ENCODE data around the gene NRG3. TPM values are rescaled to one million over a fixed set of nuclear protein-coding genes. Genes with fewer than 3 reads are reported as not detected.

The NRG3 gene
- total RNA-seq, 1 experiment from 2014 or later: not detected

GRCh38 chr10:83017076-83017867, 1142.3 kb downstream of the NRG3 start:
- intact Hi-C loops (cut with micrococcal nuclease): no loop called here
- H3K27ac ChIP-seq (ENCODE audit: low read depth, low read length): no peak overlapping the region
- H4K20me1 ChIP-seq (ENCODE audit: insufficient read depth): no peaks in the 10 kb centered on the region
- H3K4me1 ChIP-seq (ENCODE audit: control insufficient read depth in 1 of 2, insufficient read depth in 2 of 2, low read length in 2 of 2): no peaks in the 10 kb centered on the region
- BruUV-seq (replicated peaks): no TSS peak
- no peaks in the 10 kb centered on the region for H3K27me3 ChIP-seq (ENCODE audit: insufficient read depth, low read length)
- no peaks in the 10 kb centered on the region for H3K36me3 ChIP-seq (ENCODE audit: control insufficient read depth in 1 of 2, insufficient read depth in 2 of 2, low read length in 2 of 2)
- no peaks in the 10 kb centered on the region for H3K79me2 ChIP-seq (ENCODE audit: insufficient read depth, low read length)
- H3K4me2 ChIP-seq (ENCODE audit: low read length): no peak overlapping the region
- no peak overlapping the region for H3K9ac ChIP-seq (ENCODE audit: low read length)
- TF ChIP-seq FOSL1 (IDR thresholded peaks at IDR 0.05; ENCODE audit: low read depth): no peak
- no peak for TF ChIP-seq POLR2A (IDR thresholded peaks at IDR 0.05; ENCODE audit: borderline replicate concordance, extremely low read depth, insufficient read depth, insufficient read length)
- no peak overlapping the region for H3K4me3 ChIP-seq (replicated peaks in 1 of 2; ENCODE audit: low read depth in 1 of 2, low read length in 2 of 2)
- H3K9me3 ChIP-seq (ENCODE audit: control insufficient read depth in 1 of 2, insufficient read depth in 1 of 2, low read depth in 1 of 2, low read length in 2 of 2): peaks cover 2 to 7% of the 10 kb centered on the region in 2 experiments; a peak in 3 of 4 replicates
- ATAC-seq: no peak
- H3K9me2 ChIP-seq (ENCODE audit: insufficient read depth): no peaks in the 10 kb centered on the region
- POLR2A ChIA-PET: no interaction called here
- CTCF ChIA-PET: no interaction called here
- RAD21 ChIA-PET (ENCODE audit: low non-redundant PET in 1 of 2, low total read pairs in 2 of 2, uncharacterized antibody in 2 of 2, unreplicated experiment in 2 of 2): no interaction called here
- no peak for DNase-seq (ENCODE audit: low read depth, low spot score)
- no peak overlapping the region for H2AFZ ChIP-seq (ENCODE audit: low read depth, low read length, poor library complexity, severe bottlenecking)

DNA sequence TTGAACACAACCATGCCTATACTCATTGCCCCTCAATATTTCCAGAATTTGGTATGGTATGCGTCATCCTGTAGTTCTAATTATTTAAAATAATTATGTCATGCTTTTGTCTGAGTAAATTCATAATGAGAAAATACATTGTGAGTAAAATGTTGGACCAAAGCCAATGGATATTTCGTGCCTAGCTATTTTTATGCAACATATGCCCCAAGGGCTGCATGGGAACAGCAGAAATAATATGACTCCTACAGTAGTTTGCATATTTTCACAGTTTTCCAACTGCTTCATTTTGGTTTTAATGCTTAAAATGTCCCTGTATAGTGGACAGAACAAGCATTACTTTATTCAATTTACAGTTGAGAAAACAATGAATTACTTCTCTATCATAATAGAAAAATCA, 1148.7 kb downstream of the NRG3 start:
- no peak overlapping the region for H3K9ac ChIP-seq (ENCODE audit: low read length)
- no peaks in the 10 kb centered on the region for H3K9me2 ChIP-seq (ENCODE audit: insufficient read depth)
- H3K9me3 ChIP-seq (ENCODE audit: control insufficient read depth in 1 of 2, insufficient read depth in 1 of 2, low read depth in 1 of 2, low read length in 2 of 2): peaks cover 0 to 2% of the 10 kb centered on the region in 2 experiments; a peak in 3 of 4 replicates
- no peak for DNase-seq (ENCODE audit: low read depth, low spot score)
- no peaks in the 10 kb centered on the region for H3K36me3 ChIP-seq (ENCODE audit: control insufficient read depth in 1 of 2, insufficient read depth in 2 of 2, low read length in 2 of 2)
- no peak overlapping the region for H3K4me2 ChIP-seq (ENCODE audit: low read length)
- ChIA-PET CTCF (no interaction called here), RAD21 (ENCODE audit: low non-redundant PET in 1 of 2, low total read pairs in 2 of 2, uncharacterized antibody in 2 of 2, unreplicated experiment in 2 of 2) (no interaction called here), POLR2A (no interaction called here)
- no TSS peak for BruUV-seq (replicated peaks)
- ATAC-seq: no peak
- H3K27me3 ChIP-seq (ENCODE audit: insufficient read depth, low read length): no peaks in the 10 kb centered on the region
- TF ChIP-seq CEBPB (IDR thresholded peaks at IDR 0.05; ENCODE audit: low read depth) (no peak), SP1 (IDR thresholded peaks at IDR 0.05; ENCODE audit: low read depth) (no peak), FOSL1 (IDR thresholded peaks at IDR 0.05; ENCODE audit: low read depth) (no peak), EZH2phosphoT487 (IDR thresholded peaks at IDR 0.05; ENCODE audit: borderline replicate concordance) (no peak), ELF1 (IDR thresholded peaks at IDR 0.05; ENCODE audit: borderline replicate concordance, low read depth) (no peak), CBX3 (IDR thresholded peaks at IDR 0.05; ENCODE audit: low read depth) (no peak), ATF3 (IDR thresholded peaks at IDR 0.05) (no peak), SIN3A (IDR thresholded peaks at IDR 0.05; ENCODE audit: low read depth) (no peak), POLR2A (IDR thresholded peaks at IDR 0.05; ENCODE audit: borderline replicate concordance, extremely low read depth, insufficient read depth, insufficient read length) (no peak), JUND (IDR thresholded peaks at IDR 0.05) (no peak), ZFX (IDR thresholded peaks at IDR 0.05) (no peak), ZNF274 (IDR thresholded peaks at IDR 0.05; ENCODE audit: low read depth, low read length) (no peak), SRF (IDR thresholded peaks at IDR 0.05; ENCODE audit: low read depth) (no peak), EZH2 (IDR thresholded peaks at IDR 0.05) (no peak)
- TF ChIP-seq, protein P1, sequence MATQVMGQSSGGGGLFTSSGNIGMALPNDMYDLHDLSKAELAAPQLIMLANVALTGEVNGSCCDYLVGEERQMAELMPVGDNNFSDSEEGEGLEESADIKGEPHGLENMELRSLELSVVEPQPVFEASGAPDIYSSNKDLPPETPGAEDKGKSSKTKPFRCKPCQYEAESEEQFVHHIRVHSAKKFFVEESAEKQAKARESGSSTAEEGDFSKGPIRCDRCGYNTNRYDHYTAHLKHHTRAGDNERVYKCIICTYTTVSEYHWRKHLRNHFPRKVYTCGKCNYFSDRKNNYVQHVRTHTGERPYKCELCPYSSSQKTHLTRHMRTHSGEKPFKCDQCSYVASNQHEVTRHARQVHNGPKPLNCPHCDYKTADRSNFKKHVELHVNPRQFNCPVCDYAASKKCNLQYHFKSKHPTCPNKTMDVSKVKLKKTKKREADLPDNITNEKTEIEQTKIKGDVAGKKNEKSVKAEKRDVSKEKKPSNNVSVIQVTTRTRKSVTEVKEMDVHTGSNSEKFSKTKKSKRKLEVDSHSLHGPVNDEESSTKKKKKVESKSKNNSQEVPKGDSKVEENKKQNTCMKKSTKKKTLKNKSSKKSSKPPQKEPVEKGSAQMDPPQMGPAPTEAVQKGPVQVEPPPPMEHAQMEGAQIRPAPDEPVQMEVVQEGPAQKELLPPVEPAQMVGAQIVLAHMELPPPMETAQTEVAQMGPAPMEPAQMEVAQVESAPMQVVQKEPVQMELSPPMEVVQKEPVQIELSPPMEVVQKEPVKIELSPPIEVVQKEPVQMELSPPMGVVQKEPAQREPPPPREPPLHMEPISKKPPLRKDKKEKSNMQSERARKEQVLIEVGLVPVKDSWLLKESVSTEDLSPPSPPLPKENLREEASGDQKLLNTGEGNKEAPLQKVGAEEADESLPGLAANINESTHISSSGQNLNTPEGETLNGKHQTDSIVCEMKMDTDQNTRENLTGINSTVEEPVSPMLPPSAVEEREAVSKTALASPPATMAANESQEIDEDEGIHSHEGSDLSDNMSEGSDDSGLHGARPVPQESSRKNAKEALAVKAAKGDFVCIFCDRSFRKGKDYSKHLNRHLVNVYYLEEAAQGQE (IDR thresholded peaks at IDR 0.05; ENCODE audit: low read depth): no peak
- TF ChIP-seq, protein P2, sequence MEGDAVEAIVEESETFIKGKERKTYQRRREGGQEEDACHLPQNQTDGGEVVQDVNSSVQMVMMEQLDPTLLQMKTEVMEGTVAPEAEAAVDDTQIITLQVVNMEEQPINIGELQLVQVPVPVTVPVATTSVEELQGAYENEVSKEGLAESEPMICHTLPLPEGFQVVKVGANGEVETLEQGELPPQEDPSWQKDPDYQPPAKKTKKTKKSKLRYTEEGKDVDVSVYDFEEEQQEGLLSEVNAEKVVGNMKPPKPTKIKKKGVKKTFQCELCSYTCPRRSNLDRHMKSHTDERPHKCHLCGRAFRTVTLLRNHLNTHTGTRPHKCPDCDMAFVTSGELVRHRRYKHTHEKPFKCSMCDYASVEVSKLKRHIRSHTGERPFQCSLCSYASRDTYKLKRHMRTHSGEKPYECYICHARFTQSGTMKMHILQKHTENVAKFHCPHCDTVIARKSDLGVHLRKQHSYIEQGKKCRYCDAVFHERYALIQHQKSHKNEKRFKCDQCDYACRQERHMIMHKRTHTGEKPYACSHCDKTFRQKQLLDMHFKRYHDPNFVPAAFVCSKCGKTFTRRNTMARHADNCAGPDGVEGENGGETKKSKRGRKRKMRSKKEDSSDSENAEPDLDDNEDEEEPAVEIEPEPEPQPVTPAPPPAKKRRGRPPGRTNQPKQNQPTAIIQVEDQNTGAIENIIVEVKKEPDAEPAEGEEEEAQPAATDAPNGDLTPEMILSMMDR (IDR thresholded peaks at IDR 0.05 in 2 of 3, conservative IDR thresholded peaks at IDR 0.05 in 1 of 3; ENCODE audit: borderline replicate concordance in 1 of 3, insufficient read depth in 1 of 3, low read depth in 2 of 3, low read length in 2 of 3): no peak
- H4K20me1 ChIP-seq (ENCODE audit: insufficient read depth): no peaks in the 10 kb centered on the region
- no peak overlapping the region for H3K4me3 ChIP-seq (replicated peaks in 1 of 2; ENCODE audit: low read depth in 1 of 2, low read length in 2 of 2)
- intact Hi-C loops (cut with micrococcal nuclease): no loop called here
- H2AFZ ChIP-seq (ENCODE audit: low read depth, low read length, poor library complexity, severe bottlenecking): no peak overlapping the region
- no peaks in the 10 kb centered on the region for H3K4me1 ChIP-seq (ENCODE audit: control insufficient read depth in 1 of 2, insufficient read depth in 2 of 2, low read length in 2 of 2)
- H3K79me2 ChIP-seq (ENCODE audit: insufficient read depth, low read length): no peaks in the 10 kb centered on the region
- no peak overlapping the region for H3K27ac ChIP-seq (ENCODE audit: low read depth, low read length)
